GM21825 (cell line): ENCODE measurements around the gene DRAXIN.

ENCODE experiments used
- ATAC-seq: cut with Tn5 transposase; IDR thresholded peaks from one replicate; pipeline ENCODE4 v1.9.1; 2021; ENCODE audit warnings: mild to moderate bottlenecking, moderate library complexity; ENCODE audit not compliant: unreplicated experiment

DRAXIN gene

GRCh38 chr1:11684070-11684469 lies 7.4 kb upstream of the DRAXIN start:
- no peak for ATAC-seq

- ATAC-seq, result no peak
Measured at GRCh38 chr1:11685210-11685752, 6.2 kb upstream of the DRAXIN start.

- no peak for ATAC-seq
Measured at GRCh38 chr1:11688506-11688905, 3.0 kb upstream of the DRAXIN start.

- no peak for ATAC-seq
Measured at GRCh38 chr1:11690397-11691301, 861 bp upstream of the DRAXIN start.

DNA sequence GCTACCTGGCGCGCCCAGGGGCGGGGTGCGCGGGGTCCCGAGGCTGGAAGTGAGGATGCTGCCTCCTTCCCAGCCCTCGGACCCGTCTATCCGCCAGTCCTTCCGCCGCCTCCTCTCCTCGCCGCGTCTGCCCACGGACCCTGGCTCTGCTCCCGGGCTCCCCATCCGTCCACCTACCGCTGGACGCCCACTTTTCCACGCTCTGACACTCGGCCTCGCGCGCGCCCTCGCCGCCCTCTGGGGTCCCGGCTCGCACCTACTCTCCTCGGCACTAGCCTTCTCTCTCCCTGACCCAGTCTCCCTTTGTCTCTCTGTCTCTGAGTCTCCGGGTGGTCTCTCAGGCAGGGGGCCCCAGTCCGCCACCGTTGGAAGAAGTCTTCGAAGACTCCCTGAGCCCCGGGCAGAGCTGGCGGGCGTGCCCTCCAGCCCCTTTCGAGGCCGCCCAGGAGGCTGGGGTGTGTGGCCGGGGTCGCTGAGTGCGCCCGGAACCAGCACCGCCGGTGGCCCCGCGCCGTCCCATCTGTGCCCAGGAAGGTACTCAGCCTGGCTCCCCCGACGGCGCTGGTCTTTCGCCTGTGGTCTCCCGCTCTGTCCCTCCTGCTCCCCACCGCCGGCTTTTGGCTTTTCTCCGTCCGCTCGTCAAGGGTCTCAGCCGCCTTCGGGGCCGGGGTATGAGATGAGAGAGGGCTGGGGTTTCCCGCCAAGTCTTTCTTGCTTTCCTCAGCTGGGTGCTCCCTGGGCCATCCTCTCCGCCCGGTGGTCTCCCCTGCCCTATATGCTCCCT lies 610 bp downstream of the DRAXIN start:
- ATAC-seq, result no peak

DNA sequence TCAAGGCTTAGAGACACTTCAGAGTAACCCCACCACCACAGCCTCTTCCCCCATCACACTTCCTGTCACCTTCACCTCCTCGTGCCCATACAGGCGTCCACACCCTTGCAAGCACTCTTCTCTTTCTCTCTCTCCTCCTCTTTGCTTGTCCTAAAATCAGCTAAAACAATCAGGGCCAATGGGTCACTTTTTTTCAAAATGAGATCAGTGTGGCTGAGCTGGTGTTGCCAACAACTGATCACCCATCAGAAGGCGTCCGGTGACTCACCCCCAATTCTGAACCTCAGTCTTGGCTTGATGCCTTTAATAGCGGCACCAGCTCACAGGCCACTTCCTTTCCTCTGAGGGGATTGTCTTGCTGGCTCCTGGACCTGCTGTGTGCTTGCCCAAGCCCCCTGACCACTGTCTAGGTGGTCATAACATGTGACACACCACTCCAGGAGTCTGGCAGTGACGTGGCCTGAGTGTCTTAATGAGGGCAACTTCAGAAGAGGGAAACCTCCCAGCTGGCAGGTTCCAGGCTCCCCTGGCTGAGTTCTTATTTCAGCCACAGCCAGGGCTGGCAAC lies 1.6 kb downstream of the DRAXIN start:
- no peak for ATAC-seq

DNA sequence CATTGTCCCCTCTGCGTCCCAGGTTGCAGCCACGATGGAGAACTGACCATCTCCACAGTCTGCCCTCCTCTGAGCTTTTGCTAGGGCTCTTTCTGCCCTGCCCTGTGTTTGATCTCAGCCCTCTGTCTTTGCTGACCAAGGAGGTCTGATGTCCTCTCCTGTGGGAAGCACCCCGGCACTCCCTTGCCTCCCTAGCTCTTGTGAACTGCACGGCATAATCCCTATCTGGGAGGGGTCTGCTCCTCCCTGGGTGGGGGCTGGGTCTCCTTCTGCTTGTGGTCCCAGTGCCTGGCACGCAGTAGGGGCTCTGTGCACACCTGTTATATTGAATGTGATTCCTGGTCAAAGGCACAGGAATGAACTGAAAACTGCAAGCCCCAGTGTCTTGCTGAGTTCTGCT lies 2.4 kb downstream of the DRAXIN start:
- no peak for ATAC-seq

- ATAC-seq, result no peak
Measured at GRCh38 chr1:11695861-11696260, 4.4 kb downstream of the DRAXIN start.

GRCh38 chr1:11697188-11697892 lies 5.8 kb downstream of the DRAXIN start:
- ATAC-seq, result no peak

DNA sequence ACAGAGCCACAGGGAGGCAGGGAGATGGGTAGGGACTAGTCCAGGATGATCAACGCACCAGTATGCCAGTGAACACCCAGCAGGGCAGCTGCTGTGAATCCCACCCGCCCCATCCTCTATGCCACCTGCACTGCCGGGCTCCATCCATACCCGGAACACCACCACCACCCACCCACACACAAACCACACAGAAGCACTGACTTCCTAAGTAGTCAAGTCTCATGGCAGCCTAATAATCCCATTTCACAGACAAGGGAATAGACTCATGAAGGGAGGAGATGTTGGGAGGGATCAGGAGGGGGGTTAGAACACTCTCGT lies 6.3 kb downstream of the DRAXIN start:
- no peak for ATAC-seq

DNA sequence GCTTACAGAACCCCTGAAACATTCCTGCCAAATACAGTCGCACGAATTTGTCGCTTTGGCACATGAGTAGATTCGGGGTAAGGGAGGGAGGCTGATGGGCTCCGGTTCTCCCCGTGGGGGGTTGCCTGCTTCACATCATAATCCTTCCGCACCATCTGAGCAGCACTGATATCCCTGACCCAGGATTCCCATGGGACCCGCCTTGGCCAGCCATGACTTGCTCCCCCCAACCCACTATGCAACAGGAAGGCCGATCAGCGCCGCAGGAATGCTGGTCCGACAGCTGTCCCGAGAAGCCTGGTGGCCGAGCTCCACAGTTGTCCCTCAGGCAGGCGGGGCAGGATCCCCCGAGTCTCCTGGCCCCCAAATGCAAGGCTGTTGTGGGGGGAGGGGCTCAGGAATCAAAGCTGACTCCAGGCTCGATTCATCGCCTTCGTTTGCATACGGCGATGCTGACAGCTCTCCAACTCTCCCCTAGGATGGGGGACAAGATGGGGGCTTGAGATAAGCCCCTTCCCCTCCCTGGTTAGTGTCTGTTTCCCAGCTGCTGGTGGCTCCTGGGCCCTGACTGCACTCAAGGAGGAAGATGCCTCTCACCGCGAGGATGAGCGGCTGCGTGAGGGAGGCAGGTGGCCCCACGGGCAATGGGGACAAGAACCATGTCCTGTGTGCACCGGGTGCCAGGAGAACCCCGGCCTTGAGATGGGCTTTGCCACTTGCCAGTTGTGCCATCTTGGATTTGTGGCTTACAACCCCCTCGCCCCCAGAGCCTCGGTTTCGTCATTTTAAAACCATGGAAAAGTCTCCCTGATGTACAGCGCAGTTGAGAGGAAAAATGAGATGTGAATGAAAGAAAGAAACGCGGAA lies 9.3 kb downstream of the DRAXIN start:
- no peak for ATAC-seq

GRCh38 chr1:11701551-11701961 lies 10.0 kb downstream of the DRAXIN start:
- ATAC-seq, result no peak

GRCh38 chr1:11701981-11702803 lies 10.7 kb downstream of the DRAXIN start:
- ATAC-seq, result no peak

GRCh38 chr1:11703357-11704193 lies 12.1 kb downstream of the DRAXIN start:
- ATAC-seq, result no peak

- no peak for ATAC-seq
Measured at GRCh38 chr1:11704194-11704529, 12.7 kb downstream of the DRAXIN start.

GRCh38 chr1:11704691-11705475 lies 13.4 kb downstream of the DRAXIN start:
- no peak for ATAC-seq

DNA sequence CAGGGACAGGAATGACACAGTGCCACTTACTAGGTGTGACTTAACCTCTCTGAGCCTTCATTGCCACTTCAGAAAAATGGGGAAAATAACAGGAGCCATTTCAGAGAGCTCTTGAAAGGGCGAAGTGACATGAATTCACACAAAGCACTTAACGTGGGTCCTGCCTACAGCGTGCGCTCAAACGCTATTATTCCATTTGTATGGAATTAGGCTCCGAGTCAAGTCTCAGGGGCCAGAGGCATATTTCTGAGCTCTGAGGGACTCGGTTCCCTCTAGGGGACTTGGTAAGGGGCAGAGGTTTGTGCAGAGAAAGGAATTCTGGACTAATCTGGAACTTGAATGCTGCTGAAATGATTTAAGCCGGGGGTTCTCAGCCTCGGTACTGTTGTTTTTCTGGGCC lies 14.1 kb downstream of the DRAXIN start:
- ATAC-seq, result no peak

- ATAC-seq, result no peak
Measured at GRCh38 chr1:11706292-11706691, 14.8 kb downstream of the DRAXIN start.
